HUES6 (cell line): Measurements from ENCODE around the gene TARS2.

Experiments used
- H3K27ac ChIP-seq: 2 replicates; pipeline ENCODE4 v1.7.0; 2013; ENCODE audit warnings: low read depth, mild to moderate bottlenecking, low read length, inconsistent platforms
- H3K27me3 ChIP-seq: 2 replicates; pipeline ENCODE4 v1.6.1; 2013; ENCODE audit warnings: low read length; ENCODE audit not compliant: control insufficient read depth, insufficient read depth
- H3K36me3 ChIP-seq: 2 replicates; pipeline ENCODE4 v1.6.1; 2013; ENCODE audit warnings: low read length; ENCODE audit not compliant: control insufficient read depth, insufficient read depth
- H3K4me1 ChIP-seq: 2 replicates; pipeline ENCODE4 v1.6.1; 2013; ENCODE audit warnings: low read length; ENCODE audit not compliant: control insufficient read depth, insufficient read depth
- H3K4me3 ChIP-seq: 2 replicates; pipeline ENCODE4 v1.5.1; 2013; ENCODE audit warnings: low read depth, low read length
- H3K9ac ChIP-seq: one replicate; pipeline ENCODE4 v1.6.1; 2013; ENCODE audit warnings: mild to moderate bottlenecking, low read length
- H3K9me3 ChIP-seq: 2 replicates; pipeline ENCODE4 v1.6.1; 2013; ENCODE audit warnings: low read depth, low read length; ENCODE audit not compliant: control insufficient read depth, insufficient read depth

TARS2 gene

GRCh38 chr1:150516616-150517015 is 29.4 kb downstream of the TARS2 start:
- Histone ChIP-seq H3K27ac (no peak overlapping the region), H3K36me3 (peaks cover 6% of the 10 kb centered on the region; the same call in 1 of the 2 replicates), H3K4me3 (peak overlapping the region; percentile 73), H3K4me1 (peaks cover 4% of the 10 kb centered on the region), H3K9ac (peak overlapping the region; percentile 65), H3K9me3 (no peaks in the 10 kb centered on the region), H3K27me3 (no peaks in the 10 kb centered on the region)

GRCh38 chr1:150521196-150521968 is 34.2 kb downstream of the TARS2 start:
- Histone ChIP-seq H3K27ac (no peak overlapping the region), H3K27me3 (no peaks in the 10 kb centered on the region), H3K9ac (no peak overlapping the region), H3K4me3 (no peak overlapping the region), H3K9me3 (no peaks in the 10 kb centered on the region), H3K4me1 (peaks cover 3% of the 10 kb centered on the region), H3K36me3 (no peaks in the 10 kb centered on the region)

- H3K27ac ChIP-seq = no peak overlapping the region
- no peaks in the 10 kb centered on the region for H3K36me3 ChIP-seq
- H3K9ac ChIP-seq = no peak overlapping the region
These were observed 38.1 kb downstream of the TARS2 start for GRCh38 chr1:150525348-150525747.

GRCh38 chr1:150528196-150528595 is 41.0 kb downstream of the TARS2 start:
- H3K36me3 ChIP-seq = no peaks in the 10 kb centered on the region
- H3K4me1 ChIP-seq = no peaks in the 10 kb centered on the region
- no peaks in the 10 kb centered on the region for H3K9me3 ChIP-seq
- no peak overlapping the region for H3K4me3 ChIP-seq
- no peaks in the 10 kb centered on the region for H3K27me3 ChIP-seq
- no peak overlapping the region for H3K9ac ChIP-seq
- no peak overlapping the region for H3K27ac ChIP-seq

More at GRCh38 chr1:150525348-150525747, 38.1 kb downstream of the TARS2 start:
- Histone ChIP-seq H3K4me3 (no peak overlapping the region), H3K27me3 (no peaks in the 10 kb centered on the region), H3K9me3 (no peaks in the 10 kb centered on the region), H3K4me1 (no peaks in the 10 kb centered on the region)

- no peak overlapping the region for H3K9ac ChIP-seq
- no peak overlapping the region for H3K4me3 ChIP-seq
- no peaks in the 10 kb centered on the region for H3K36me3 ChIP-seq
- H3K4me1 ChIP-seq = no peaks in the 10 kb centered on the region
- H3K27ac ChIP-seq = no peak overlapping the region
- H3K9me3 ChIP-seq = no peaks in the 10 kb centered on the region
- no peaks in the 10 kb centered on the region for H3K27me3 ChIP-seq
These were observed 41.8 kb downstream of the TARS2 start for GRCh38 chr1:150529017-150529416.

GRCh38 chr1:150530491-150531159 is 43.4 kb downstream of the TARS2 start:
- Histone ChIP-seq H3K4me1 (no peaks in the 10 kb centered on the region), H3K27me3 (no peaks in the 10 kb centered on the region), H3K27ac (no peak overlapping the region), H3K9me3 (no peaks in the 10 kb centered on the region), H3K9ac (no peak overlapping the region), H3K4me3 (no peak overlapping the region), H3K36me3 (no peaks in the 10 kb centered on the region)

GRCh38 chr1:150532860-150533259 is 45.6 kb downstream of the TARS2 start:
- Histone ChIP-seq H3K27me3 (no peaks in the 10 kb centered on the region), H3K9ac (no peak overlapping the region), H3K36me3 (no peaks in the 10 kb centered on the region), H3K4me3 (no peak overlapping the region), H3K27ac (no peak overlapping the region), H3K4me1 (peaks cover 7% of the 10 kb centered on the region; the same call in 1 of the 2 replicates), H3K9me3 (no peaks in the 10 kb centered on the region)

GRCh38 chr1:150534002-150534401 is 46.8 kb downstream of the TARS2 start:
- no peak overlapping the region for H3K9ac ChIP-seq
- no peaks in the 10 kb centered on the region for H3K9me3 ChIP-seq
- peaks cover 15% of the 10 kb centered on the region; the same call in 1 of the 2 replicates for H3K4me1 ChIP-seq
- no peaks in the 10 kb centered on the region for H3K27me3 ChIP-seq
- no peaks in the 10 kb centered on the region for H3K36me3 ChIP-seq
- H3K27ac ChIP-seq = no peak overlapping the region
- H3K4me3 ChIP-seq = no peak overlapping the region

- Histone ChIP-seq H3K27me3 (no peaks in the 10 kb centered on the region), H3K9me3 (no peaks in the 10 kb centered on the region), H3K4me1 (peaks cover 15% of the 10 kb centered on the region; the same call in 1 of the 2 replicates), H3K27ac (no peak overlapping the region), H3K9ac (no peak overlapping the region), H3K4me3 (no peak overlapping the region), H3K36me3 (no peaks in the 10 kb centered on the region)
These were observed 48.5 kb downstream of the TARS2 start for GRCh38 chr1:150535511-150536287.

GRCh38 chr1:150536836-150537731 is 49.9 kb downstream of the TARS2 start:
- Histone ChIP-seq H3K9me3 (no peaks in the 10 kb centered on the region), H3K27me3 (no peaks in the 10 kb centered on the region), H3K4me3 (no peak overlapping the region), H3K27ac (no peak overlapping the region), H3K9ac (no peak overlapping the region), H3K36me3 (no peaks in the 10 kb centered on the region), H3K4me1 (peaks cover 15% of the 10 kb centered on the region; the same call in 1 of the 2 replicates)
